Upper lobe of left lung (tissue), 6 donors: Measurements from ENCODE around the gene TARM1. TPM values are rescaled to one million over a fixed set of nuclear protein-coding genes. Genes with fewer than 3 reads are reported as not detected.

Experiments
- ATAC-seq, 2 donors: fragments of 200-7000 bp; cut with Tn5 transposase; one replicate each; pipeline ENCODE4 v1.9.1; 2022; ENCODE audit warnings: mild to moderate bottlenecking in 2 of 2, moderate library complexity in 2 of 2; ENCODE audit not compliant: low FRiP score in 2 of 2
- DNase-seq, 2 donors: peaks; one replicate each; pipeline ENCODE4 v3.0.0-alpha.2; 2019 to 2020
- H3K27ac ChIP-seq, 4 donors: fragments of 200-600 bp; sonication (generic); one replicate each; pipeline ENCODE4 v1.5.1; 2016 to 2019
- H3K27me3 ChIP-seq, 4 donors: fragments of 200-600 bp; sonication (generic); one replicate each; pipeline ENCODE4 v1.5.1; 2017 to 2019
- H3K36me3 ChIP-seq, 4 donors: fragments of 200-600 bp; sonication (generic); one replicate each; pipeline ENCODE4 v1.5.1; 2016 to 2019
- H3K4me1 ChIP-seq, 4 donors: fragments of 200-600 bp; sonication (generic); one replicate each; pipeline ENCODE4 v1.5.1; 2018 to 2019
- H3K4me3 ChIP-seq, 4 donors: fragments of 200-600 bp; sonication (generic); one replicate each; pipeline ENCODE4 v1.5.1; 2017 to 2019; ENCODE audit warnings: mild to moderate bottlenecking in 2 of 4, moderate library complexity in 1 of 4
- H3K9me3 ChIP-seq, 4 donors: fragments of 200-600 bp; sonication (generic); one replicate each; pipeline ENCODE4 v1.5.1; 2018 to 2019
- EP300 ChIP-seq, 4 donors: sonication (generic); formaldehyde crosslinking; IDR thresholded peaks; one replicate each; pipeline ENCODE4 v1.5.1; 2017; ENCODE audit warnings: antibody characterized with exemption in 4 of 4, control low read depth in 2 of 4
- POLR2A ChIP-seq, 4 donors: fragments of 450-650 bp; IDR thresholded peaks; one replicate each; pipeline ENCODE4 v1.5.1; 2016 to 2017; ENCODE audit warnings: antibody characterized with exemption in 4 of 4, mild to moderate bottlenecking in 2 of 4
- POLR2AphosphoS5 ChIP-seq, 2 donors: sonication (generic); formaldehyde crosslinking; IDR thresholded peaks; one replicate each; pipeline ENCODE4 v1.5.1; 2017; ENCODE audit warnings: antibody characterized with exemption in 2 of 2
- WGBS, 2 donors: methylation state at CpG; one replicate each; pipeline ENCODE4 v1.1.5; 2017 to 2018; 5-methylcytosine and 5-hydroxymethylcytosine counted together
- total RNA-seq, 6 donors: library from RNA; depleted of rRNA in 4 of 6; stranded (reverse); fragments of >200 nt in 4 of 6; gene quantifications; one replicate each; pipeline versions ENCODE4 v1.1.0 to v1.2.1, GENCODE V29; 2016 to 2021
- TF ChIP-seq, protein P1 (sequence below), 6 experiments: fragments of 450-650 bp in 4 of 6; fragments of 200-600 bp in 2 of 6; sonication (generic) in 2 of 6; IDR thresholded peaks; one replicate each; pipeline ENCODE4 v1.5.1; 2016 to 2019; ENCODE audit warnings: antibody characterized with exemption in 6 of 6
- donor health status: DM: no; HTN: no; CAD: no; lungs with moderate emphysema.
- donor health status: DM: no; HTN: yes; CAD: no; lungs with severe emphysema.

The TARM1 gene
- not detected for total RNA-seq

DNA sequence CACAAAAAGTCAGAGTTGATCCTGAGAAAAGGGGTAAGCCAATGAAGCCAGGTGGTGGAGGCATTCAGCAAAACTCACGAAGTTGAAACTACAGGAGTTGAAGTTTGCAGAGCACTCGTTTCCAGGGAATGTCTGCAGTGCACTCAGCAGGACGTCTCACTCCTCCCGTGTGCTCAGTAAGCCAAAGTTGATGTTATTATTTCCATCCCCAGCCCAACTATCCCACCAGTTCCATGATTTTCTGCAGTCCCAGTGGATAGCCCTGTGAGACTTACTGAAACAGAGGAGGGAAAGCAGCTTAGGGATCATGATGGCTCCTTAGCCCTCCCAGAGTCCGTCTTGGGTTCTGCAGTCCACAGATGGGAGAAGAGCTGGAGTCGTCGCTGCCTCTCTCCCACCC, at the start of gene TARM1:
Gene TARM1 (minus strand): TSS at position 334 of the 400 bp plus-strand sequence. CDS start 25 bp downstream, at position 309.
- WGBS, 2 donors = 69 to 74% methylated on average over 7 of the region's 7 CpGs
- no peak within 1 kb of the TSS for H3K27ac ChIP-seq
- peaks cover 0 to 19% (median 6%) of the 10 kb centered on the region in 4 donors for H3K9me3 ChIP-seq
- no peak within 1 kb of the TSS for H3K4me3 ChIP-seq
- H3K27me3 ChIP-seq = no peaks in the 10 kb centered on the region
- no peaks in the 10 kb centered on the region for H3K36me3 ChIP-seq
- ATAC-seq (no peak), DNase-seq (no peak)
- H3K4me1 ChIP-seq = no peaks in the 10 kb centered on the region
- TF ChIP-seq, protein P1, sequence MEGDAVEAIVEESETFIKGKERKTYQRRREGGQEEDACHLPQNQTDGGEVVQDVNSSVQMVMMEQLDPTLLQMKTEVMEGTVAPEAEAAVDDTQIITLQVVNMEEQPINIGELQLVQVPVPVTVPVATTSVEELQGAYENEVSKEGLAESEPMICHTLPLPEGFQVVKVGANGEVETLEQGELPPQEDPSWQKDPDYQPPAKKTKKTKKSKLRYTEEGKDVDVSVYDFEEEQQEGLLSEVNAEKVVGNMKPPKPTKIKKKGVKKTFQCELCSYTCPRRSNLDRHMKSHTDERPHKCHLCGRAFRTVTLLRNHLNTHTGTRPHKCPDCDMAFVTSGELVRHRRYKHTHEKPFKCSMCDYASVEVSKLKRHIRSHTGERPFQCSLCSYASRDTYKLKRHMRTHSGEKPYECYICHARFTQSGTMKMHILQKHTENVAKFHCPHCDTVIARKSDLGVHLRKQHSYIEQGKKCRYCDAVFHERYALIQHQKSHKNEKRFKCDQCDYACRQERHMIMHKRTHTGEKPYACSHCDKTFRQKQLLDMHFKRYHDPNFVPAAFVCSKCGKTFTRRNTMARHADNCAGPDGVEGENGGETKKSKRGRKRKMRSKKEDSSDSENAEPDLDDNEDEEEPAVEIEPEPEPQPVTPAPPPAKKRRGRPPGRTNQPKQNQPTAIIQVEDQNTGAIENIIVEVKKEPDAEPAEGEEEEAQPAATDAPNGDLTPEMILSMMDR (IDR thresholded peaks at IDR 0.05) = no peak
- TF ChIP-seq POLR2A (IDR thresholded peaks at IDR 0.05) (no peak), EP300 (IDR thresholded peaks at IDR 0.05) (no peak), POLR2AphosphoS5 (IDR thresholded peaks at IDR 0.05) (no peak)

- WGBS, 2 donors = 99% methylated on average over 20 of the region's 20 CpGs
- H3K27me3 ChIP-seq = no peaks in the 10 kb centered on the region
- no peak for DNase-seq
- peaks cover 31 to 76% (median 67%) of the 10 kb centered on the region in 4 donors for H3K36me3 ChIP-seq
- H3K9me3 ChIP-seq = no peaks in the 10 kb centered on the region
- H3K4me3 ChIP-seq = no peak overlapping the region
- no peaks in the 10 kb centered on the region for H3K4me1 ChIP-seq
- TF ChIP-seq, protein P1 (IDR thresholded peaks at IDR 0.05) = no peak
- TF ChIP-seq EP300 (IDR thresholded peaks at IDR 0.05) (no peak), POLR2A (IDR thresholded peaks at IDR 0.05) (no peak), POLR2AphosphoS5 (IDR thresholded peaks at IDR 0.05) (no peak)
- no peak overlapping the region for H3K27ac ChIP-seq
- no peak for ATAC-seq
Observed at GRCh38 chr19:54129617-54129996, 48.4 kb upstream of the TARM1 start.

- Histone ChIP-seq H3K27ac (no peak overlapping the region), H3K27me3 (no peaks in the 10 kb centered on the region), H3K9me3 (no peaks in the 10 kb centered on the region), H3K36me3 (peaks cover 37 to 82% (median 73%) of the 10 kb centered on the region in 4 donors), H3K4me3 (no peak overlapping the region), H3K4me1 (no peaks in the 10 kb centered on the region)
- peak in 1 of 2 donors; percentile 79 for DNase-seq
- ATAC-seq = no peak
- TF ChIP-seq POLR2A (IDR thresholded peaks at IDR 0.05) = no peak
- TF ChIP-seq POLR2AphosphoS5 (IDR thresholded peaks at IDR 0.05) = no peak
- no peak for TF ChIP-seq EP300 (IDR thresholded peaks at IDR 0.05)
- TF ChIP-seq, protein P1 (IDR thresholded peaks at IDR 0.05) = no peak
- WGBS, 2 donors = 96 to 97% methylated on average over 22 to 32 of the region's 41 CpGs
Observed at GRCh38 chr19:54128796-54129616, 47.8 kb upstream of the TARM1 start.

GRCh38 chr19:54128441-54128725, 47.2 kb upstream of the TARM1 start:
- Histone ChIP-seq H3K27me3 (no peaks in the 10 kb centered on the region), H3K4me1 (no peaks in the 10 kb centered on the region), H3K27ac (no peak overlapping the region), H3K9me3 (no peaks in the 10 kb centered on the region), H3K4me3 (no peak overlapping the region), H3K36me3 (peaks cover 41 to 89% (median 79%) of the 10 kb centered on the region in 4 donors)
- ATAC-seq = no peak
- DNase-seq = no peak
- 90 to 96% methylated on average over 20 of the region's 20 CpGs for WGBS, 2 donors
- TF ChIP-seq, protein P1 (IDR thresholded peaks at IDR 0.05) = no peak
- no peak for TF ChIP-seq POLR2AphosphoS5 (IDR thresholded peaks at IDR 0.05)
- no peak for TF ChIP-seq POLR2A (IDR thresholded peaks at IDR 0.05)
- no peak for TF ChIP-seq EP300 (IDR thresholded peaks at IDR 0.05)
